Suprapubic skin (tissue), 4 donors: ENCODE results near the gene TSPYL2. TPM values are rescaled to one million over a fixed set of nuclear protein-coding genes. Genes with fewer than 3 reads are reported as not detected.

Source experiments
- DNase-seq, 2 donors: peaks; one replicate each; pipeline ENCODE4 v3.0.0-alpha.2; 2019; ENCODE audit warnings: low spot score in 2 of 2
- H3K27ac ChIP-seq: fragments of 200-600 bp; sonication (generic); one replicate; pipeline ENCODE4 v1.5.1; 2019
- H3K27me3 ChIP-seq: fragments of 200-600 bp; sonication (generic); one replicate; pipeline ENCODE4 v1.5.1; 2019
- H3K36me3 ChIP-seq: fragments of 200-600 bp; sonication (generic); one replicate; pipeline ENCODE4 v1.5.1; 2019
- H3K4me1 ChIP-seq: fragments of 200-600 bp; sonication (generic); one replicate; pipeline ENCODE4 v1.5.1; 2019
- H3K4me3 ChIP-seq: fragments of 200-600 bp; sonication (generic); one replicate; pipeline ENCODE4 v1.5.1; 2019; ENCODE audit warnings: mild to moderate bottlenecking
- H3K9me3 ChIP-seq: fragments of 200-600 bp; sonication (generic); one replicate; pipeline ENCODE4 v1.5.1; 2019
- CTCF ChIP-seq, 2 donors: fragments of 200-600 bp in 1 of 2; fragments of 450-650 bp in 1 of 2; sonication (generic) in 1 of 2; IDR thresholded peaks; one replicate each; pipeline ENCODE4 v1.5.1; 2016 to 2019; ENCODE audit warnings: antibody characterized with exemption in 2 of 2, mild to moderate bottlenecking in 1 of 2, moderate library complexity in 1 of 2
- EP300 ChIP-seq: sonication (generic); formaldehyde crosslinking; IDR thresholded peaks from one replicate; pipeline ENCODE4 v1.6.1; 2017; ENCODE audit warnings: antibody characterized with exemption
- POLR2A ChIP-seq, 2 donors: fragments of 450-650 bp; IDR thresholded peaks; one replicate each; pipeline ENCODE4 v1.6.1; 2017; ENCODE audit warnings: antibody characterized with exemption in 2 of 2, mild to moderate bottlenecking in 2 of 2, moderate library complexity in 2 of 2
- POLR2AphosphoS5 ChIP-seq, 3 donors: sonication (generic); formaldehyde crosslinking; IDR thresholded peaks; one replicate each; pipeline ENCODE4 v1.6.1; 2017; ENCODE audit warnings: antibody characterized with exemption in 3 of 3
- WGBS: methylation state at CpG from one replicate; pipeline ENCODE4 v1.1.5; 2018; 5-methylcytosine and 5-hydroxymethylcytosine counted together
- total RNA-seq, 4 donors: library from RNA; depleted of rRNA; stranded (reverse); fragments of >200 nt; gene quantifications; one replicate each; pipeline ENCODE4 v1.1.0, GENCODE V29; 2016

Gene TSPYL2
- total RNA-seq, result 10 to 100 TPM; 29.4 to 60.7 (median 48.4) TPM

- peak; percentile 95 to 96 for DNase-seq
- peaks cover 23% of the 10 kb centered on the region for H3K4me1 ChIP-seq
- WGBS, result 51% methylated on average over 46 of the region's 86 CpGs
These were observed at the start of gene TSPYL2 for GRCh38 chrX:53081925-53082772. Gene TSPYL2, plus strand, starts transcription at chrX:53082367. Its CDS starts 132 bp downstream, at chrX:53082499.

GRCh38 chrX:53036149-53036548 lies 46.0 kb upstream of the TSPYL2 start:
- no peaks in the 10 kb centered on the region for H3K36me3 ChIP-seq

More at GRCh38 chrX:53081925-53082772, at the start of gene TSPYL2:
- H3K27ac ChIP-seq, result peak within 1 kb of the TSS; percentile 92
- no peaks in the 10 kb centered on the region for H3K9me3 ChIP-seq
- H3K36me3 ChIP-seq, result peaks cover 15% of the 10 kb centered on the region
- H3K4me3 ChIP-seq, result peak within 1 kb of the TSS; percentile 77
- no peak for TF ChIP-seq EP300
- TF ChIP-seq POLR2A (IDR thresholded peaks at IDR 0.05), result peak; percentile 92 to 98
- no peak for TF ChIP-seq CTCF (IDR thresholded peaks at IDR 0.05)
- peak; percentile 91 to 96 (median 93) for TF ChIP-seq POLR2AphosphoS5 (IDR thresholded peaks at IDR 0.05)
- no peaks in the 10 kb centered on the region for H3K27me3 ChIP-seq

GRCh38 chrX:53039236-53039635 lies 42.9 kb upstream of the TSPYL2 start:
- 65% methylated on average over 4 of the region's 4 CpGs for WGBS
- Histone ChIP-seq H3K36me3 (no peaks in the 10 kb centered on the region), H3K4me3 (no peak overlapping the region), H3K9me3 (no peaks in the 10 kb centered on the region), H3K27ac (no peak overlapping the region), H3K4me1 (no peaks in the 10 kb centered on the region), H3K27me3 (no peaks in the 10 kb centered on the region)
- TF ChIP-seq EP300 (no peak), POLR2A (IDR thresholded peaks at IDR 0.05) (no peak), POLR2AphosphoS5 (IDR thresholded peaks at IDR 0.05) (no peak), CTCF (IDR thresholded peaks at IDR 0.05) (no peak)
- DNase-seq, result no peak

More at GRCh38 chrX:53036149-53036548, 46.0 kb upstream of the TSPYL2 start:
- Histone ChIP-seq H3K4me1 (no peaks in the 10 kb centered on the region), H3K4me3 (no peak overlapping the region), H3K27me3 (no peaks in the 10 kb centered on the region), H3K27ac (no peak overlapping the region), H3K9me3 (no peaks in the 10 kb centered on the region)
- TF ChIP-seq POLR2AphosphoS5 (IDR thresholded peaks at IDR 0.05), result no peak
- no peak for TF ChIP-seq EP300
- TF ChIP-seq POLR2A (IDR thresholded peaks at IDR 0.05), result no peak
- TF ChIP-seq CTCF (IDR thresholded peaks at IDR 0.05), result no peak
- WGBS, result 57% methylated on average over 5 of the region's 5 CpGs
- DNase-seq, result no peak

- WGBS, result 79% methylated on average over 5 of the region's 5 CpGs
- Histone ChIP-seq H3K27ac (no peak overlapping the region), H3K27me3 (no peaks in the 10 kb centered on the region), H3K36me3 (no peaks in the 10 kb centered on the region), H3K4me3 (no peak overlapping the region), H3K4me1 (peaks cover 5% of the 10 kb centered on the region), H3K9me3 (no peaks in the 10 kb centered on the region)
- TF ChIP-seq CTCF (IDR thresholded peaks at IDR 0.05) (no peak), EP300 (no peak), POLR2AphosphoS5 (IDR thresholded peaks at IDR 0.05) (no peak), POLR2A (IDR thresholded peaks at IDR 0.05) (no peak)
- no peak for DNase-seq
These were observed 37.2 kb upstream of the TSPYL2 start for GRCh38 chrX:53044995-53045394.

GRCh38 chrX:53047228-53047627 lies 34.9 kb upstream of the TSPYL2 start:
- no peak for TF ChIP-seq POLR2AphosphoS5 (IDR thresholded peaks at IDR 0.05)
- no peak for TF ChIP-seq EP300
- TF ChIP-seq POLR2A (IDR thresholded peaks at IDR 0.05), result no peak
- no peak for TF ChIP-seq CTCF (IDR thresholded peaks at IDR 0.05)
- Histone ChIP-seq H3K36me3 (no peaks in the 10 kb centered on the region), H3K4me3 (no peak overlapping the region), H3K27me3 (no peaks in the 10 kb centered on the region), H3K27ac (no peak overlapping the region), H3K9me3 (no peaks in the 10 kb centered on the region), H3K4me1 (peaks cover 5% of the 10 kb centered on the region)
- DNase-seq, result no peak
- 84% methylated on average over 6 of the region's 6 CpGs for WGBS
